PC-3 (cell line): ENCODE data around the gene MPO. TPM values are rescaled to one million over a fixed set of nuclear protein-coding genes. Genes with fewer than 3 reads are reported as not detected.

Experiments
- ATAC-seq: fragments of 200-7000 bp; cut with Tn5 transposase; 2 replicates; pipeline ENCODE4 v1.9.1; 2020; ENCODE audit warnings: mild to moderate bottlenecking, moderate library complexity
- Bru-seq: library from RNA; stranded (reverse); fragments of 400-500 nt; gene quantifications from one replicate; lab custom pipeline; 2021; lab: Mats Ljungman, UMichigan
- BruChase-seq, 2 experiments: library from RNA; stranded (reverse); fragments of 400-500 nt; gene quantifications; one replicate each; lab custom pipeline; 2021; lab: Mats Ljungman, UMichigan
- BruUV-seq: library from RNA; stranded (reverse); fragments of 400-500 nt; replicated peaks from 2 replicates; lab custom pipeline; 2021; lab: Mats Ljungman, UMichigan
- CTCF ChIA-PET: fragments of 300-600 bp; sonication (Branson Sonifier 250); formaldehyde crosslinking; loops from one replicate; lab custom pipeline; 2022; ENCODE audit warnings: antibody characterized with exemption; lab: Charles Lee
- POLR2A ChIA-PET: fragments of 300-600 bp; sonication (Branson Sonifier 250); formaldehyde crosslinking; loops from one replicate; lab custom pipeline; 2022; ENCODE audit warnings: antibody characterized with exemption; ENCODE audit not compliant: unreplicated experiment; lab: Charles Lee
- DNase-seq: peaks from one replicate; pipeline ENCODE4 v3.0.0-alpha.2; 2015
- H2AFZ ChIP-seq: fragments of 300-600 bp; sonication (generic); 2 replicates; pipeline ENCODE4 v1.6.0; 2016; ENCODE audit warnings: antibody characterized with exemption, low read length
- H3F3A ChIP-seq: fragments of 300-600 bp; sonication (generic); one replicate; pipeline ENCODE4 v1.6.0; 2017; ENCODE audit warnings: antibody characterized with exemption, low read length, control low read depth, mild to moderate bottlenecking; ENCODE audit not compliant: unreplicated experiment
- H3K27ac ChIP-seq: fragments of 300-600 bp; sonication (generic); 2 replicates; pipeline ENCODE4 v1.5.1; 2016; ENCODE audit warnings: mild to moderate bottlenecking, low read length
- H3K27me3 ChIP-seq: fragments of 300-600 bp; sonication (generic); 2 replicates; pipeline ENCODE4 v1.6.1; 2016; ENCODE audit warnings: low read length, mixed read lengths
- H3K36me3 ChIP-seq: fragments of 300-600 bp; sonication (generic); 2 replicates; pipeline ENCODE4 v1.6.1; 2016; ENCODE audit warnings: low read depth, mixed run types, low read length, mixed read lengths
- H3K4me1 ChIP-seq: fragments of 300-600 bp; sonication (generic); 2 replicates; pipeline ENCODE4 v1.5.1; 2016; ENCODE audit warnings: low read length; ENCODE audit not compliant: insufficient read depth
- H3K4me2 ChIP-seq: fragments of 300-600 bp; sonication (generic); 2 replicates; pipeline ENCODE4 v1.6.0; 2016; ENCODE audit warnings: low read length
- H3K4me3 ChIP-seq: fragments of 300-600 bp; sonication (generic); 2 replicates; pipeline ENCODE4 v1.5.1; 2016; ENCODE audit warnings: mild to moderate bottlenecking, low read length, mixed read lengths
- H3K79me2 ChIP-seq: fragments of 300-600 bp; sonication (generic); 2 replicates; pipeline ENCODE4 v1.6.1; 2017; ENCODE audit warnings: low read length, mixed read lengths
- H3K9ac ChIP-seq: fragments of 300-600 bp; sonication (generic); 2 replicates; pipeline ENCODE4 v1.6.0; 2016; ENCODE audit warnings: mild to moderate bottlenecking, low read length
- H3K9me2 ChIP-seq: fragments of 300-600 bp; sonication (generic); replicated peaks from 2 replicates; pipeline ENCODE4 v1.6.1; 2016; ENCODE audit warnings: mixed run types, low read length, mixed read lengths
- H3K9me3 ChIP-seq: fragments of 300-600 bp; sonication (generic); 2 replicates; pipeline ENCODE4 v1.6.1; 2016; ENCODE audit warnings: low read length, mixed read lengths
- H4K20me1 ChIP-seq: fragments of 300-600 bp; sonication (generic); 2 replicates; pipeline ENCODE4 v1.6.1; 2016; ENCODE audit warnings: low read length, mixed read lengths
- EZH2 ChIP-seq: fragments of 300-600 bp; sonication (generic); IDR thresholded peaks from one replicate; pipeline ENCODE4 v1.6.1; 2017; ENCODE audit warnings: antibody characterized with exemption, mild to moderate bottlenecking, low read length; ENCODE audit not compliant: unreplicated experiment
- EZH2phosphoT487 ChIP-seq: fragments of 300-600 bp; sonication (generic); IDR thresholded peaks from 2 replicates; pipeline ENCODE4 v1.6.1; 2018; ENCODE audit warnings: mild to moderate bottlenecking, antibody characterized with exemption, low read length, borderline replicate concordance
- intact Hi-C: fragments of 100-400 bp; cut with micrococcal nuclease; formaldehyde crosslinking; loops from 2 replicates; pipeline ENCODE4 v1.9.0; 2023
- long read RNA-seq: library from polyadenylated mRNA; unstranded; transcript quantifications from one replicate; pipeline ENCODE4 v2.0.0, GENCODE V29; 2021; ENCODE audit not compliant: unreplicated experiment
- total RNA-seq: library from RNA; depleted of rRNA; stranded (reverse); fragments of >200 nt; gene quantifications from 2 replicates; pipeline ENCODE4 v1.2.3, GENCODE V29; 2014; rRNA removed
- TF ChIP-seq, protein P1 (sequence below): fragments of 300-600 bp; sonication (generic); conservative IDR thresholded peaks from 2 replicates; pipeline ENCODE4 v1.5.1; 2017; ENCODE audit warnings: antibody characterized with exemption, low read depth, mild to moderate bottlenecking, low read length

The MPO gene
- total RNA-seq, result not detected in 2 replicates
- not detected for Bru-seq, nascent RNA
- percentile 7 among the genes with signal in this experiment for BruChase-seq, experiment 1, labeled RNA remaining after a 6-hour chase
- percentile 14 among the genes with signal in this experiment for BruChase-seq, experiment 2, labeled RNA remaining after a 2-hour chase
- long read RNA-seq, result 0 reads

DNA sequence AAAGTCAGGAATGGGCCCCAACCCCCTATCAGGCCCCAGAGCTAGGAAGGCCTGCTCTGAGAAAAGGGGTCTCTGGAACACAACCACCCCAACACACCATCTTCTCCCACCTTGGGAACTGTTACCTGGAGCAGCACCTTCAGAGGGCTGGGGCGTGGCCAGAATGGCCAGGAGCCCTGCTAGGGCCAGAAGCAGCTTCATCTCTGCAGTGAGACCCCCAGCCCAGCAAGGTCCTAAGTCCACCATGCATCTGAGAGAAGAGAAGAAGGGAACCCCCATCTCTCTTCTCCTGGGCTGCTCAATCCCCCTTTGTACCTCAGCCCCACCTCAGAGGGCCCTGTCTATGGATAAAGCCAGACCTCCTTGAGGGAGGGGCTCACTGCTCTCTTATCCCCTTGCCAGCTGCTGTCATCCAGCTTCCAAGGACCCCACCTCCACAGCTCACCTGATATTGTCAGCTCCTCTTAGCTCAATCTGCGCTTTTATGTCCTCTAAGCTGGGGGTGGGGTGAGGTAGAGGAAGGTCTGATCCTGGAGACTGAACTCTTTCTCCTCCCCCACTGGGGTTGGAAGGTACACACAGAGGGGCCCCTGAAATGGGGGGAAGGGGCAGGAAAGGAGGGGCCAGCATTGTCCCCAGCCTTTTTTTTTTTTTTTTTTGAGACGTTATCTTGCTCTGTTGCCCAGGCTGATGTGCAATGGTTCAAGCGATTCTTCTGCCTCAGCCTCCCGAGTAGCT lies at the start of gene MPO:
Gene MPO, minus strand, starts transcription at position 456 of the 738 bp plus-strand sequence. Its CDS starts 177 bp downstream, at position 279.
- H3K79me2 ChIP-seq, result no peaks in the 10 kb centered on the region
- ChIA-PET CTCF (no interaction called here), POLR2A (no interaction called here)
- H3K9me2 ChIP-seq, result no peaks in the 10 kb centered on the region
- no peak within 1 kb of the TSS for H3K27ac ChIP-seq
- no peak within 1 kb of the TSS for H3K4me2 ChIP-seq
- no peak within 1 kb of the TSS for H2AFZ ChIP-seq
- H3K4me1 ChIP-seq, result no peaks in the 10 kb centered on the region
- H3K9me3 ChIP-seq, result no peaks in the 10 kb centered on the region
- no peak for TF ChIP-seq EZH2phosphoT487
- TF ChIP-seq, protein P1, sequence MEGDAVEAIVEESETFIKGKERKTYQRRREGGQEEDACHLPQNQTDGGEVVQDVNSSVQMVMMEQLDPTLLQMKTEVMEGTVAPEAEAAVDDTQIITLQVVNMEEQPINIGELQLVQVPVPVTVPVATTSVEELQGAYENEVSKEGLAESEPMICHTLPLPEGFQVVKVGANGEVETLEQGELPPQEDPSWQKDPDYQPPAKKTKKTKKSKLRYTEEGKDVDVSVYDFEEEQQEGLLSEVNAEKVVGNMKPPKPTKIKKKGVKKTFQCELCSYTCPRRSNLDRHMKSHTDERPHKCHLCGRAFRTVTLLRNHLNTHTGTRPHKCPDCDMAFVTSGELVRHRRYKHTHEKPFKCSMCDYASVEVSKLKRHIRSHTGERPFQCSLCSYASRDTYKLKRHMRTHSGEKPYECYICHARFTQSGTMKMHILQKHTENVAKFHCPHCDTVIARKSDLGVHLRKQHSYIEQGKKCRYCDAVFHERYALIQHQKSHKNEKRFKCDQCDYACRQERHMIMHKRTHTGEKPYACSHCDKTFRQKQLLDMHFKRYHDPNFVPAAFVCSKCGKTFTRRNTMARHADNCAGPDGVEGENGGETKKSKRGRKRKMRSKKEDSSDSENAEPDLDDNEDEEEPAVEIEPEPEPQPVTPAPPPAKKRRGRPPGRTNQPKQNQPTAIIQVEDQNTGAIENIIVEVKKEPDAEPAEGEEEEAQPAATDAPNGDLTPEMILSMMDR, result no peak
- TF ChIP-seq EZH2, result no peak
- DNase-seq, result no peak
- no peaks in the 10 kb centered on the region for H4K20me1 ChIP-seq
- no peak within 1 kb of the TSS for H3K4me3 ChIP-seq
- no peak for ATAC-seq
- no peaks in the 10 kb centered on the region for H3F3A ChIP-seq
- H3K36me3 ChIP-seq, result no peaks in the 10 kb centered on the region
- no peak within 1 kb of the TSS for H3K9ac ChIP-seq
- peaks cover 10% of the 10 kb centered on the region; the same call in 1 of the 2 replicates for H3K27me3 ChIP-seq
- intact Hi-C loops, result no loop called here
- no TSS peak for BruUV-seq

GRCh38 chr17:58329810-58330537 lies 49.2 kb upstream of the MPO start:
- Histone ChIP-seq H3K9me2 (no peaks in the 10 kb centered on the region), H4K20me1 (no peaks in the 10 kb centered on the region), H3K4me2 (no peak overlapping the region), H3K27me3 (no peaks in the 10 kb centered on the region), H3K36me3 (no peaks in the 10 kb centered on the region), H3K4me3 (no peak overlapping the region), H2AFZ (no peak overlapping the region), H3K4me1 (peaks cover 2% of the 10 kb centered on the region; the same call in 1 of the 2 replicates), H3F3A (no peaks in the 10 kb centered on the region), H3K27ac (no peak overlapping the region), H3K79me2 (no peaks in the 10 kb centered on the region), H3K9me3 (no peaks in the 10 kb centered on the region), H3K9ac (no peak overlapping the region)
- ATAC-seq (no peak; the same call in 1 of the 2 replicates), DNase-seq (no peak)
- ChIA-PET POLR2A (no interaction called here), CTCF (no interaction called here)
- TF ChIP-seq, protein P1, result no peak
- TF ChIP-seq EZH2phosphoT487 (no peak), EZH2 (no peak)
- BruUV-seq, result no TSS peak
- intact Hi-C loops, result no loop called here
